ENCODE results near the gene SLC22A4.

The SLC22A4 gene

DNA sequence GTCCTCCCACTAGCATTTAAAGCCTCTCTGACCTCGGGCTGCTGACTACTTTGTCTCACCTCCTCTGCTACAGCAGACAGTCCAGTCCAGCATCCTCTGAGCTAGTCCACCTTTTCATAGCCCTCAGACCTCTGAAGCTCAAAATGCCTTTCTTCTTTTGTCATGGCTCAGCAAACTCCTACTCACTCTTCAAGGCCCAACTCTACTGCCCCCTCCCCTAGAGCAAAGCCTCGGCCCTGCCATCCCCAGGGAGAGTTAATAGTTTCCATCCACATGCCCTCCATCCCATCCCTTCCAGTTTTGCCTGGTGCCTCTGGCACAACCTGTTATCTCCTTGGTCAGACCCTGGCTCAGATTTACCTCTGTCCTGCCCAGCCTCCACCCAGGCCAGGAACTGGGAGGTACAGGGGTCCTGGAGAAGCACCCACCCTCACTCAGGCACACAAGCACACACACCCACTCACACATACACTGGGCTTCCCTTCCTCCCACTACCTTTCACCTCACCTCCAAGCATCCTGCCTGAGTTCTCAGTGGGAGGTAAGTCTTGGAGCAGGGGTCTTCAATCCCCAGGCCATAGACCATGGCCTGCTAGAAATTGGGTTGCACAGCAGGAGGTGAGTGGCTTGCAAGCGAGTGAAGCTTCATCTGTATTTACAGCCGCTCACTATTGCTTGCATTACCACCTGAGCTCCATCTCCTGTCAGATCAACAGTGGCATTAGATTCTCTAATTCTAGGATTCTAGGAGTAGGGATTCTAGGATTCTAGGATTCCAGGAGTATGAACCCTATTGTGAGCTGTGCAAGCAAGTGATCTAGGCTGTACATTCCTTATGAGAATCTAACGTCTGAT is 18.6 kb upstream of the SLC22A4 start:
- peak; percentile 40 for DNase-seq

DNA sequence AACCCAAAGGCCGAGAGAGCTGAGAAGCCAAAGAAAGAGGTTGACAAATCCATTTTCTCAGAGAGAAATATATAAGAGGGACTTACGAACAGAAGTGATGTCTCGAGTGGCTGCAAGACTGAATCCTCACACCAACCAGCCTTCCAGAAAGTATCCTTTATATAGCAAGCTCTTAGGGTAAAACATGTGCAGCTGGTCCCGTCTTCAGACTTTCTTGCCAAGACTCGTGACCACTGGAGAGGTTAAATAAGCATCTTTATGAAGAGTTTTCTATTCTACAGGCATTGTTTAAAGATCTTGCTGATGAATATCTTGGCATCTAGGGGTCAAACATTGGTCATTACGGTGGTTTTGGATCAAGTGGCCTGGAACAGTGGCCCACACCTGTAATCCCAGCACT is 16.9 kb upstream of the SLC22A4 start:
- DNase-seq, result no peak

GRCh38 chr5:132277971-132278853 is 16.0 kb upstream of the SLC22A4 start:
- peak; percentile 79 for DNase-seq

DNA sequence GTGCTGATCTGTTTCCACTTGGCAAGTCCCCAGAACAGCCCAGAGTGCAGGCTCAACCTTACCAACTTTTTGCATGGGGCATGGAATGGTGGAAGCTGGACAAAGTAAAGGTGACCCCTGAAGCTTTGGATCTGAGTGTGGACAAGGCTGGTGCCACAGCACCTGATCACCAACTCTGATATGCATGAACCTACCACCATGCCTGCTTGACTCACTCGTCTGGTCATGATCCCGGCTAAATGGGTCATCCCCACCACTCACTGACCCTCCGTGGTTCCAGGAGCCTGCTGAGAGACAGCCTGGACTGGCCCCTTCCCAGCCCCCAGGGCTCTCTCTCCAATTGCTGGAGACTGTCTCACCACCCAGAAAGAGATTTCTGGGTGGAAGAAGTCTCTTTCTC is 14.4 kb upstream of the SLC22A4 start:
- DNase-seq, result peak; percentile 47

- peak; percentile 44 for DNase-seq
Measured at GRCh38 chr5:132280371-132281240, 13.6 kb upstream of the SLC22A4 start.

GRCh38 chr5:132281856-132282614 is 12.2 kb upstream of the SLC22A4 start:
- peak; percentile 39 for DNase-seq

GRCh38 chr5:132283423-132284043 is 10.7 kb upstream of the SLC22A4 start:
- DNase-seq, result peak; percentile 67

DNA sequence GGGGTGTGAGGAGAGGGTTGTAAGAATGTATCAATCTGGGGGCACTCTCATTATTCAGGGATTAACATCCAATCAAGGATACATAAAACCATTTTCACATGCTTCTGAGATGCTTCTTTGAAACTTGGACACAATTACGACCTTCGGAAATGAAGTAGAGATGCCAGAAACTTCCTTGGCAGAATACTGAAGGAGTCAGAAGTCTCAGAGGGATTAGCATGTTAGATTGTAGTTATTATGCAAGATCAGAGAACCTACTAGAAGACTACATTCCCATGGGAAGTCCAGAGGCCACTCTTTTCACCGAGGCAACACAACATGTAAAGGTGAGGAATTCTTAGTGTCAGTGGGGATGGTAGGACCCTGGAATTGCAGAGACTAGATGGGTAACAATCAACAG is 5.1 kb upstream of the SLC22A4 start:
- no peak for DNase-seq

DNA sequence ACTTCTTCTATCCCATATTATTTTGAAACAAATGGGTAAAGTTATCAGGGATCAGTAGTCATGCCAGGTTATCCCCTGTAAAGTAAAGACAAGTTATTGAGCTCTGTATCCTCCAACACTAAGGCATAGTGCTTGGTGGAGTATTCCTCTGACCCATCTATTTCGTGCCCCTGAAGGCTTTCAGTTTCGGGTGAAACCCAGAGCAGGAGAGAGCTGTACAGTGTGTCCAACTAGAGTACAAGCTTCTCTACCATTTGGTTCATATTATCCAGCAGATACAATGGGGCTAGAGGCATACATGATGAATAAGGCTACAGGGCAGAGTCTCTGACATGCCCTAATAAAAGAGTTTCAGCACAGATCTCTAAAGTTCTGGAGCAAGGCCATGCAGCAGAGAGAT is 3.2 kb upstream of the SLC22A4 start:
- DNase-seq, result peak; percentile 27

GRCh38 chr5:132293066-132293991 is 865 bp upstream of the SLC22A4 start:
- DNase-seq, result peak; percentile 96

GRCh38 chr5:132294728-132295504 is 722 bp downstream of the SLC22A4 start:
- peak; percentile 93 for DNase-seq

DNA sequence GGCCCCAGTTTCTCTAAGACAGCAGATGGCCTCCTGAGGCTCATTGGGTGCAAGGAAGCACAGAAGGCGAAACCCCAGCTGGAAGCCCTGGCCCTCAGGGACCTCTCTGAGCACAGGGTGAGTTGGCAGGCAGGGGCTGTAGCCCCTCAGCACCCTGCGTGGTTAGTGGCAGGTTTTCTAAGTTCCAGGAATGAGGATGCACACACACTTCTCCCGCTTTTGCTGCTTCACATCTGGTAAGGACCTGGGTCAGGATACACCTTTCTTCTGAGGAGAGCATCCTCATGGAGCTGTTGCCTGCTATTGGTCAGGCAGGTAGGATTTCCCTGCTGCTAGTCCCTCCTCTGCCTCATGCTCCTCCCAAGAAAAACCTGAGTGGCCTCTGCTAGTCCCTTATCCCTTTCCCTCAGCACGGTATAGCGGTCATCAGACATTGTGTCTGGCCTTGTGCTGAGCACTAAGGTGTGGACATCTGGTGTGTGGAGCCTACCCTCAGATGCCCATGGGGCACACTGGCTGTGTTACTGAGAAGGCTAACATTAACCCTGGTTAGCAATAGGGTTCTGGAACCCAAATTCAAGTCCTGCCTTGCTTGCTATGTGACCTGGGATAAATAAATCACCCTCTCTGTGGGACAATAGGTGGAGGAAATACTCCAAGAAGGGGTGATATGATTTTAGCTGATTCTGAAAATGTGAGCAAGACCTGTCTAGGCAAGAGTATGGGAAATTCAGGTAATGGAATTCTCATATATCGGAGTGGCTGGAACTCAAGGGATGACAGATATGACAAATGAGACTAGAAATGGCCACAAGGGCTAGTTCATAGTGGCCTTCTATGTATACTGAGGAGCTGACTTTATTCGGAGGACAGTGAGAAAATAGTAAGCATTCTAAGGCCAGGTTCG is 1.6 kb downstream of the SLC22A4 start:
- DNase-seq, result no peak

DNA sequence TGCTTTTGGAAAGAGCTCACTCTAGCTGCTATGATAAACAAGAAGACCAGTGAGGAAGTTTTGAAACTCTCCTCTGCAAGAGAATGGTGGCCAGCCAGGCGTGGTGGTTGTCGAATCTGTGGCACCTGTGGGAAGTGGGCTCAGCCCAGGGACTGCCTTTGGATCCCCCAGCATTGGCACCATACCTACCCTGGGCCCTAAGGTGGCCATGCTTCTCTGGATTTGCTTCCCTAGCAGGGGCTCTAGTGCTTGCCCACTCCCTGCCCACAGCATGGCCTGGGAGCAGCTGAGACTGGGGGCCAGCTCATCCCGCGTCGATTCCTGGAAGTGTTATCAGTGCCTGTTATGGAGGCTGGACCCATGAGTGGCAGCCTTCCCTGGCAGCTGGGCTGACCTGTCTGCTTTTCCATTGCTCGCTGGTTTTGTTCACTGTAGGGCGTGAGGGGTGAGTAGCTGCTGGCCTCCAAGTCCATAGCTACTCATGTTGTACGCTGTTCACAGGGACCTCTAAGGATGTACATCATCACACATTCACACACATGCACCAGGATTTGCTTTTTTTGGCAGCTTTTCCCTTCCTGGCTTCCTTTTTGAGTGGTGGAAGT is 2.3 kb downstream of the SLC22A4 start:
- DNase-seq, result no peak

GRCh38 chr5:132297211-132297940 is 3.2 kb downstream of the SLC22A4 start:
- DNase-seq, result no peak

GRCh38 chr5:132298298-132299212 is 4.4 kb downstream of the SLC22A4 start:
- no peak for DNase-seq

DNA sequence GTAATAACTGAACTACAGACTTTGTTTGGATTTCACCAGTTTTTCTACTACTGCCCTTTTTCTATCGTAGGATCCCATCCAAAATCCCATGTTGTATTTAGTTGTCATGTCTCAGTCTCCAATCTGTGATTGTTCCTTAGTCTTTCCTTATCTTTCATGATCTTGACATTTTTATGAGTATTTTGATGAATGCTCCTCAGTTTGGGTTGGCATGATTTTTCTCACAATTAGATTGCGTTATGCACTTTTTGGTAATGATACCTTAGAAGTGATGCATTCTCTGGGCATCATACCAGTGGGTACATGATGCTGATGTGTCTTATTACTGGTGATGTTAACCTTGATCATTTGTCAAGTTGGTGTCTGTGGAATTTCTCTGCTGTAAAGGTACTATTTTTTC is 5.7 kb downstream of the SLC22A4 start:
- DNase-seq, result no peak

Data from islet precursor cell (in vitro differentiated cells).